ENCODE data around the gene RAD21L1.

The RAD21L1 gene

GRCh38 chr20:1274485-1275311 lies 48.9 kb downstream of the RAD21L1 start:
- peak; percentile 76 for DNase-seq

- no peak for DNase-seq
Measured at GRCh38 chr20:1275919-1276318, 50.1 kb downstream of the RAD21L1 start.

- no peak for DNase-seq
Measured at GRCh38 chr20:1277529-1278322, 51.9 kb downstream of the RAD21L1 start.

- DNase-seq: no peak
Measured at GRCh38 chr20:1278993-1279392, 53.1 kb downstream of the RAD21L1 start.

GRCh38 chr20:1280195-1281102 lies 54.6 kb downstream of the RAD21L1 start:
- DNase-seq: no peak

GRCh38 chr20:1281279-1282057 lies 55.6 kb downstream of the RAD21L1 start:
- peak; percentile 16 for DNase-seq

GRCh38 chr20:1282966-1283365 lies 57.1 kb downstream of the RAD21L1 start:
- DNase-seq: no peak

GRCh38 chr20:1283522-1284510 lies 58.0 kb downstream of the RAD21L1 start:
- DNase-seq: no peak

- no peak for DNase-seq
Measured at GRCh38 chr20:1286267-1287024, 60.6 kb downstream of the RAD21L1 start.

- DNase-seq: no peak
Measured at GRCh38 chr20:1287306-1287705, 61.5 kb downstream of the RAD21L1 start.

GRCh38 chr20:1287787-1288569 lies 62.1 kb downstream of the RAD21L1 start:
- no peak for DNase-seq

- no peak for DNase-seq
Measured at GRCh38 chr20:1291191-1291741, 65.4 kb downstream of the RAD21L1 start.

- DNase-seq: no peak
Measured at GRCh38 chr20:1292620-1293019, 66.8 kb downstream of the RAD21L1 start.

- DNase-seq: no peak
Measured at GRCh38 chr20:1293641-1294379, 68.0 kb downstream of the RAD21L1 start.

GRCh38 chr20:1294497-1294896 lies 68.7 kb downstream of the RAD21L1 start:
- no peak for DNase-seq

GRCh38 chr20:1295276-1295930 lies 69.6 kb downstream of the RAD21L1 start:
- DNase-seq: no peak

- DNase-seq: no peak
Measured at GRCh38 chr20:1296117-1296610, 70.3 kb downstream of the RAD21L1 start.

Measured in NCI-H1105 (cell line).